ENCODE measurements around the gene KRR1. TPM values are rescaled to one million over a fixed set of nuclear protein-coding genes. Genes with fewer than 3 reads are reported as not detected.

The KRR1 gene
- total and polyA plus RNA-seq, 2 of the 13 experiments (the other 11 are each of a cell fraction or from before 2014, with no cell fraction given) = 19.3 to 103 TPM

GRCh38 chr12:75558287-75558686 is 46.9 kb upstream of the KRR1 start (continued):
- TF ChIP-seq TFAP4 (IDR thresholded peaks at IDR 0.05; ENCODE audit: borderline replicate concordance, low read depth) (peak; percentile 17; the same call in 1 of the 2 replicates), ZNF574 (CRISPR knock-in tag; IDR thresholded peaks at IDR 0.05) (0 out of 2 replicates have a peak, but pooled peaks have one; percentile 25), SIX4 (CRISPR knock-in tag; IDR thresholded peaks at IDR 0.05) (peak; percentile 92), REPIN1 (CRISPR knock-in tag; IDR thresholded peaks at IDR 0.05; ENCODE audit: borderline replicate concordance, low read depth) (peak; percentile 66; the same call in 1 of the 2 replicates), ONECUT2 (CRISPR knock-in tag; IDR thresholded peaks at IDR 0.05) (peak; percentile 95), PRDM15 (CRISPR knock-in tag; IDR thresholded peaks at IDR 0.05) (no peak), MYPOP (CRISPR knock-in tag; IDR thresholded peaks at IDR 0.05) (no peak), RERE (CRISPR knock-in tag; IDR thresholded peaks at IDR 0.05; ENCODE audit: low read depth) (peak; percentile 83), ZNF580 (CRISPR knock-in tag; IDR thresholded peaks at IDR 0.05; ENCODE audit: borderline replicate concordance, low read depth) (no peak), FOXM1 (CRISPR knock-in tag; IDR thresholded peaks at IDR 0.05) (no peak), TGIF2 (CRISPR knock-in tag; IDR thresholded peaks at IDR 0.05) (no peak), TBL1XR1 (IDR thresholded peaks at IDR 0.05; ENCODE audit: borderline replicate concordance, low read length, partially characterized antibody) (no peak), ZNF678 (CRISPR knock-in tag; IDR thresholded peaks at IDR 0.05) (no peak)
